Lower lobe of right lung (tissue), 2 donors: Measurements from ENCODE around the gene HBP1. TPM values are rescaled to one million over a fixed set of nuclear protein-coding genes. Genes with fewer than 3 reads are reported as not detected.
A peak's percentile ranks its signal among the peaks of the same experiment; 100 is the strongest.

Source experiments
- ATAC-seq, 2 donors: fragments of 200-7000 bp; cut with Tn5 transposase; one replicate each; pipeline ENCODE4 v1.9.1; 2020 to 2022; ENCODE audit warnings: mild to moderate bottlenecking in 2 of 2, moderate library complexity in 2 of 2
- DNase-seq: peaks from one replicate; pipeline ENCODE4 v3.0.0-alpha.2; 2020
- H3K27ac ChIP-seq: fragments of 200-600 bp; one replicate; pipeline ENCODE4 v1.8.0; 2022
- H3K27me3 ChIP-seq: fragments of 200-600 bp; one replicate; pipeline ENCODE4 v1.8.0; 2022; ENCODE audit warnings: low read depth
- H3K36me3 ChIP-seq: fragments of 200-600 bp; one replicate; pipeline ENCODE4 v1.8.0; 2022; ENCODE audit warnings: mild to moderate bottlenecking
- H3K4me1 ChIP-seq: fragments of 200-600 bp; one replicate; pipeline ENCODE4 v1.8.0; 2022
- H3K4me3 ChIP-seq: fragments of 200-600 bp; one replicate; pipeline ENCODE4 v1.8.0; 2022; ENCODE audit warnings: mild to moderate bottlenecking
- H3K9me3 ChIP-seq: fragments of 200-600 bp; one replicate; pipeline ENCODE4 v1.8.0; 2022
- CTCF ChIP-seq: fragments of 200-600 bp; IDR thresholded peaks from one replicate; pipeline ENCODE4 v1.8.0; 2022; ENCODE audit warnings: antibody characterized with exemption, mild to moderate bottlenecking
- intact Hi-C: fragments of 100-400 bp; cut with DNase I; formaldehyde crosslinking; loops from one replicate; pipeline ENCODE4 v1.11.0; 2022
- total RNA-seq: library from RNA; stranded (reverse); fragmentation: NEBNext Ultra II Directional; extraction: Animal tissue kit (Norgen Biotek cat#: 25700); gene quantifications from one replicate; pipeline ENCODE4 v1.2.1, GENCODE V29; 2021
- donor health status: DM: no; HTN: yes; CAD: no; lungs with severe emphysema.

HBP1 gene
- total RNA-seq, 1 donor from 2014 or later: 81.9 TPM

- peak overlapping the region; percentile 97 for H3K27ac ChIP-seq
- ATAC-seq: no peak
- H3K4me1 ChIP-seq: peaks cover 53% of the 10 kb centered on the region
- H3K9me3 ChIP-seq: no peaks in the 10 kb centered on the region
- intact Hi-C loops: no loop called here
- DNase-seq: no peak
- no peaks in the 10 kb centered on the region for H3K27me3 ChIP-seq
- peak overlapping the region; percentile 78 for H3K4me3 ChIP-seq
- TF ChIP-seq CTCF: no peak
- no peaks in the 10 kb centered on the region for H3K36me3 ChIP-seq
These were observed 1.5 kb downstream of the HBP1 start for GRCh38 chr7:107170051-107170915.

GRCh38 chr7:107171496-107171895 lies 2.7 kb downstream of the HBP1 start:
- no peak for ATAC-seq
- Histone ChIP-seq H3K4me1 (peaks cover 55% of the 10 kb centered on the region), H3K9me3 (no peaks in the 10 kb centered on the region), H3K36me3 (no peaks in the 10 kb centered on the region), H3K4me3 (no peak overlapping the region), H3K27ac (peak overlapping the region; percentile 2), H3K27me3 (no peaks in the 10 kb centered on the region)
- intact Hi-C loops: no loop called here
- TF ChIP-seq CTCF: no peak
- DNase-seq: no peak

- Histone ChIP-seq H3K36me3 (no peaks in the 10 kb centered on the region), H3K27me3 (no peaks in the 10 kb centered on the region), H3K4me3 (no peak overlapping the region), H3K9me3 (no peaks in the 10 kb centered on the region), H3K4me1 (peaks cover 61% of the 10 kb centered on the region), H3K27ac (no peak overlapping the region)
- TF ChIP-seq CTCF: no peak
- ATAC-seq: no peak
- intact Hi-C loops: no loop called here
- no peak for DNase-seq
These were observed 3.7 kb downstream of the HBP1 start for GRCh38 chr7:107172276-107173032.

- no peaks in the 10 kb centered on the region for H3K27me3 ChIP-seq
- H3K4me1 ChIP-seq: peaks cover 61% of the 10 kb centered on the region
- ATAC-seq (no peak), DNase-seq (no peak)
- H3K4me3 ChIP-seq: no peak overlapping the region
- no peaks in the 10 kb centered on the region for H3K36me3 ChIP-seq
- intact Hi-C loops: no loop called here
- TF ChIP-seq CTCF: no peak
- H3K27ac ChIP-seq: no peak overlapping the region
- H3K9me3 ChIP-seq: no peaks in the 10 kb centered on the region
These were observed 4.4 kb downstream of the HBP1 start for GRCh38 chr7:107173191-107173590.

- TF ChIP-seq CTCF: no peak
- H3K4me1 ChIP-seq: peaks cover 67% of the 10 kb centered on the region
- DNase-seq (no peak), ATAC-seq (no peak)
- no peaks in the 10 kb centered on the region for H3K27me3 ChIP-seq
- H3K36me3 ChIP-seq: no peaks in the 10 kb centered on the region
- H3K9me3 ChIP-seq: no peaks in the 10 kb centered on the region
- no peak overlapping the region for H3K27ac ChIP-seq
- intact Hi-C loops: no loop called here
- H3K4me3 ChIP-seq: no peak overlapping the region
These were observed 5.0 kb downstream of the HBP1 start for GRCh38 chr7:107173691-107174406.
